MG63 (cell line): ENCODE data around the gene KRT13. TPM values are rescaled to one million over a fixed set of nuclear protein-coding genes. Genes with fewer than 3 reads are reported as not detected.

ENCODE experiments used
- DNase-seq: peaks from one replicate; pipeline ENCODE4 v3.0.0-alpha.2; 2020
- H3K27me3 ChIP-seq: fragments of 250-450 bp; sonication (Bioruptor Pico); 2 replicates; pipeline ENCODE4 v1.5.1; 2020; ENCODE audit warnings: mild to moderate bottlenecking, moderate library complexity
- H3K36me3 ChIP-seq: fragments of 250-450 bp; sonication (Bioruptor Pico); 2 replicates; pipeline ENCODE4 v1.5.1; 2020; ENCODE audit warnings: mild to moderate bottlenecking, moderate library complexity
- H3K4me3 ChIP-seq: fragments of 250-450 bp; sonication (Bioruptor Pico); 2 replicates; pipeline ENCODE4 v1.5.1; 2020; ENCODE audit warnings: mild to moderate bottlenecking, moderate library complexity
- H3K9me3 ChIP-seq: fragments of 250-450 bp; sonication (Bioruptor Pico); 2 replicates; pipeline ENCODE4 v1.5.1; 2020; ENCODE audit warnings: mild to moderate bottlenecking, moderate library complexity
- total RNA-seq: library from RNA; depleted of rRNA; stranded (reverse); fragments of >200 nt; shearing (Covaris generic); gene quantifications from 2 replicates; pipeline ENCODE4 v1.2.3, GENCODE V29; 2014; ENCODE audit warnings: low replicate concordance

KRT13 gene
- total RNA-seq, 1 experiment from 2014 or later, result 4.0 TPM

DNA sequence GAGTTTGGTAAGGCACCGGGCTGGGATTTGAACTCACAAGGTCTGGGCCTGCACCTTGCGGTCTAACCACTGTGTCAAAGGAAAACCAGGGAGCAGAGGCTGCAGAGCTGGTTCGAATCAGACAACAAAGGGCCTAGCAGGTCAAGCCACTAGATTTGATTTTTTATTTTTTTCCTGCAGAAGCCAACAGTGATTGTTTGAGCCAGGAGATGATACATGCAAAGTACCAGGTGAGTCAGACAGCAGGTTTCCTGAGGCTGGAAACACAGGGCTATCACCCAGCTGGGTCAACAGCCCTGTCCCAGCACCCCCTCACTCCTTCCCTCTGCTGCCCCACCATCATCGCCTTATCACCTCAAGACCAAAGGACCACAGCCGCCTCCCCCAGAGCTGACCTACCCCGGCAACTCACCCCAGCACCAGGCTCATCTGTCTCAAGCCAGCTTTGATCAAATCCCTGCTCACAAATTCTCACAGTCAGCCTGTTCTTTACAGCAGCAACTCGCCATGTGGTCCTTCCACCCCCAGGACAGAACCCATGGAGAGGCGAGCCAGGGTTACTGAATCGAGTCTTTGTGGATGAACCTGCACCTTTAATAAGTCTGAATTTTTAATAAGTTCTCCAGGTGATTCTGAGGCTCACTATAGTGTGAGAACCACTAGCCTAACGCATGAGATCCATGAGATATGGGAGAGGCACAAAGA is 35.7 kb upstream of the KRT13 start:
- peak; percentile 28 for DNase-seq
- Histone ChIP-seq H3K36me3 (no peaks in the 10 kb centered on the region), H3K4me3 (no peak overlapping the region), H3K27me3 (no peaks in the 10 kb centered on the region), H3K9me3 (no peaks in the 10 kb centered on the region)

DNA sequence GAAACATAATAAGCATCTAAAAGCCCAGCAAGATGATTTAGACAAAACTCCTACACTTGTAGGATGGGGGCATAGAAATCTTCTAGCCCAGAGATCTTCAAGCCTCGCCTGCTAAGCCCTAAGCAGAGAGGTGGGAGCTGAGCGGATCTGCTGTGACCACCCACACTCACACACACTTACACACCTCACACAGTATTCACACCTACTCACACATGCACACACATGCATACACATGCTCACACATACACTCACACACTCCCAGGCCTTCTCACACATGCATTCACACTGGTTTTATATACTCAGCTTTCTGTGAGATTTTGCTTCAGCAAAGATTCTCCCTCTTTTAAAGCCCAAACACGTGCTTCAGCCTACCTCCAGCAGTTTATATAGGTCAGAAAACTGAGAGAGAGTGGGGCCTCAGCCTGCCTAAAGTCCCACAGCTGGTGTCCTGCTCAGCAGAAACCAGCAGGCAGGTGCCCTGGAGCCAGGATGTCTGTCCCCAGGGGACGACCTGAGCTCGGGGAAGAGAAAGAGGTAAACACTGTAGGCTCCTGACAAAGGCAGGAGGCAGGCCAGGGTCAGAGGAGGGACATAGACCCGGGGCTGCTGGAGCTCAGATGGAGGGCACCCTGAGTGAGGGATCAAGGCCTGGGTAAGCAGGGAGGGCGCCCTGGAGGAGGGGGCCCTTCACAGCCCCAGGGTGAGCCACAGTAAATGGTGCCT is 34.7 kb upstream of the KRT13 start:
- Histone ChIP-seq H3K36me3 (no peaks in the 10 kb centered on the region), H3K27me3 (no peaks in the 10 kb centered on the region), H3K9me3 (no peaks in the 10 kb centered on the region)

DNA sequence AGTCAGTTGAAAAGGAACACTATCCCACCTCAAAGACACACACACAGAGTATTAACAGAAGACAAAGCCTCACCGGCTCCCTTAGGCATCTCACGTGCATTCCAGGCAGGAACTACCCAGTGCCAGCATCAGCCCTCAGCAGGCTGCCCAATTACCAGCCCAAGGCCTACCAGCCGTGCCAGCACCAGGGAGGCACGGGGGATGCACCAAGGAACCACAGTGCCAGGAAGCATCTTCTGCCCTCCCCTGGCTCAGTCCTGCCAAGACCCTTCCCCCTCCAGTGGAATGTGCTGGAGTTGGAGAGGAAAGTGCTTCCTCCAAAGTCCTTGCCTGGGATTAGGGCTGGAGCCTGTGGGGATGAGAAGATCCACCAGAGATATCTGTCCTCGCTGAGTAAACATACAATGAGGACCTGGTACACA is 33.7 kb upstream of the KRT13 start:
- H3K36me3 ChIP-seq, result no peaks in the 10 kb centered on the region
- H3K4me3 ChIP-seq, result no peak overlapping the region
- no peaks in the 10 kb centered on the region for H3K27me3 ChIP-seq
- DNase-seq, result peak; percentile 99
- no peaks in the 10 kb centered on the region for H3K9me3 ChIP-seq

More for the DNA sequence above, 34.7 kb upstream of the KRT13 start:
- no peak overlapping the region for H3K4me3 ChIP-seq
- DNase-seq, result no peak

DNA sequence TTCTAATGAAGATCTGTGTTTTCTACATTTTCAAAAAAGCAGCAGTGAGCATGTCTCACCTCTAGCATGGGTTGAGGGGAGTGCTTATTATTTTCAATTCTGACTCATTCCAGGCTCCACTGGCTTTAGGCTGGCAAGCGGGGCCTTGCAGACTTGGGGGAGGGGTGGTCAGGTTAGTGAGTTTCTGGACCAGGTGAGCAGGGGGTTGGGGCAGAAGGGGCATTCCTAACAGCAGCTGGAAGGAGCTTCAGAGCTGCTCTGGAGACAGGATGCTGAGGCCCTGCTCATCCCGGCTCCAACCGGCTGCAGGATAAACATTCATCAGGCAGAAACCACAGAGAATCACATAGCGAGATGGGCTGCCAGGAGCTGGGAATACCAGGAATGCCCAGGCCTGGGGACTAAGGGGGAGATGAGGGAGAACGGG is 33.2 kb upstream of the KRT13 start:
- Histone ChIP-seq H3K4me3 (no peak overlapping the region), H3K9me3 (no peaks in the 10 kb centered on the region), H3K27me3 (no peaks in the 10 kb centered on the region), H3K36me3 (no peaks in the 10 kb centered on the region)
- DNase-seq, result peak; percentile 91

DNA sequence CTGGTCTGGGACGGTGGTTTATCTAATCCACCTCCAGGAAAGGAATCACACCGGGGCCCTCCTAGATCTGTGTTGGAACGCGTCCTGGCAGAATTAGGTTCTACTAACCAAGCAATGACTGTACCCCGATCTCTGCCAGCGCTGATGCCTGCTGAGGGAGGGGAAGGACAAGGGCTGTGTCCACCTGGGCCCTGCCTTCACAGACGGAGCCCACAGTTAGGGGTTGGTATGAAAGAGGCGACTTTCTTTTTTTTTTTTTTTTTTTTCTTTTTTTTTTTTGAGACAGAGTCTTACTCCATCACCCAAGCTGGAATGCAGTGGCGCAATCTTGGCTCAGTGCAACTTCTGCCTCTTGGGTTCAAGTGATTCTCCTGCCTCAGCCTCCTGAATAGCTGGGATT is 32.6 kb upstream of the KRT13 start:
- H3K9me3 ChIP-seq, result no peaks in the 10 kb centered on the region
- peak; percentile 91 for DNase-seq
- H3K36me3 ChIP-seq, result no peaks in the 10 kb centered on the region
- H3K4me3 ChIP-seq, result no peak overlapping the region
- H3K27me3 ChIP-seq, result no peaks in the 10 kb centered on the region

DNA sequence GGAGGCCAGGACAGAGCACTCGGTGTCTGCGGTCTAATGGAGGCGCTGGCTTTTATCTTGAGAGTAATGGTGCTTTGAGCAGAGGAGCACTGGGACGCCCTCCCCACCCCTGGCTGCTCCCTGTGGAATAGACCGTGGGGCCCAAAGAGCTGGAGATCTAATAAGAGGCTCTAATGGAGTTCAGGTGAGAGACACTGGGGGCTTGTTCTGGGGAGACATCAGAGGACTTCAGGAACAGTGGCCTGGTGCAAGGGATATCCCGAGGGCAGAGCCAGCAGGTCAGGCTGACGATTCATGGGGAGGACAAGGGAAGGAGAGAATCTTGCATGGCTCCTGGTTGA is 32.2 kb upstream of the KRT13 start:
- Histone ChIP-seq H3K4me3 (no peak overlapping the region), H3K36me3 (no peaks in the 10 kb centered on the region), H3K9me3 (no peaks in the 10 kb centered on the region), H3K27me3 (no peaks in the 10 kb centered on the region)
- DNase-seq, result no peak

DNA sequence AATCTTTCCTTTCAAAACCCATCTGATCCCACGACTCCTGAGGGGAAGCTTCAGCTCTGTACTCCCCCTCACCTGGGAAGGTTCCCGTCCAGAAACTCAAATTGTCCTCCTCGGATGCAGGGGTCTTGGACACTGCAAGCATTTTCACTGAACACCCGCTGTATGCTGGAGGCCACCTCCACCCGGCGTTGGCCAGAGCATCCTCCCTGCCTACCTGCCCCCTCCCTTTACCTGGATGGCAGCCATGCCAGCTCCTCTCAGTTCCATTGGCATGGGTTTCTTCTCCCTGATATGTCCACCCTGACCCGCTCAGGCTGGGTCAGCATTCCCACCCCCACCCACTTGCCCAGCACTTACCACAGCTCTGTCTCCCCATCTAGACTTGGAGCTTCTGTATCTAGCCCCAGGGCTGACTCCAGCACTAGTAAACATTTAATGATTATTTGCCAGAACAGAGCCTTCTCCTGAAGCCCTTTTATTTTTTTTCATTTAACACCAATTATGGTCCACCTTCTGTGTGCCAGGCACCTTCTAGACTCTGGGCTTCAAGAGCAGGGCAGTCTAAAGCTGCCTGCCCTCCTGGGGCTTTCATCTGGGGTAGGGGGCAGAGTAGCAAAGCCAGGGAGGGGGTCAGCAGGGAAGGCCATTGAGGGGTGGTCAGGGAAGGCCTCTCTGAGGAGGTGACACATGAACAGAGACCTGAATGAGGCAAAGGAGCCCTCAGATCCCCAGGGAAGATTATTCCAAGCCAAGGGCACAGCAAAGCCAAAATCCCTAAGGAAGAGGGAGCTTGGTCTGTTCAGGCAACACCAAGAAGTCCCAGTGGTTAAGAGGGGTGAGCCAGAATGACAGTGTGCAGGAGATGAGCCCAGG is 31.6 kb upstream of the KRT13 start:
- no peak overlapping the region for H3K4me3 ChIP-seq
- H3K9me3 ChIP-seq, result no peaks in the 10 kb centered on the region
- H3K27me3 ChIP-seq, result no peaks in the 10 kb centered on the region
- DNase-seq, result no peak
- H3K36me3 ChIP-seq, result no peaks in the 10 kb centered on the region

DNA sequence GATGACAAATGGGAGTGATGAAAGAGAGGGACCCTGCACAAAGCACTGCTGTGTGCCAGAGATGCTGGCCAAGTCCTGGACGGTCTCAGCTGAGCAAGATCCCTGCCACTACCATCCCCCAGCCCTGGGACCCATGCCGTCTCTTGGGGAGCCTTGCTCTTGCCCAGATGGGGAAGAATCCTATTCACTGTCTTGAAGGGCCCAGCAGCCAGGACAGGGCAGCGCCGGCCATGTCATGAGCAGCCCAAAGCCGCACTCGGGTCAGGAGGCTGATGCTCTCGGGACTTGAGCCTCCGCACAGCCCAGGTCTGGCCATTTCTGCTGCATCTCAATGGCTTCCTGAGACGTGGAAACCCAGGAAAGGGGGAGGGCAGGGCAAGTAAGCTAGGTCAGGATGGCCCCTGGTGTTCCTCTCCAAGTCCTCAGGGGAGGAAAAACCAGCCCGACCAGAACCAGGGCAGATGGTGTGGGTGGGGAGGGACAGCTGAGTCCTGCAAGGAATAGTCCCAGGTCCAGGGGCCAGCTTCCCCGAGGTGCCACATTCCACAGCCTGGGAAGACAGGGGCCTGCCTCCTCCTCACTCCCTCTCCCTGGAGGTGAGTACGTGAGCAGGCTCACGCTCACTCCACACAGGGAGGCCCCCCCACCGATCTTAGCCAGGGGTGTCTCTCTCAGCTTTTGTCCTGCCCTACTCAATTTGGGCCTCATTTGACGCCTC is 30.5 kb upstream of the KRT13 start:
- DNase-seq, result no peak
- Histone ChIP-seq H3K9me3 (no peaks in the 10 kb centered on the region), H3K36me3 (no peaks in the 10 kb centered on the region), H3K4me3 (no peak overlapping the region), H3K27me3 (no peaks in the 10 kb centered on the region)

DNA sequence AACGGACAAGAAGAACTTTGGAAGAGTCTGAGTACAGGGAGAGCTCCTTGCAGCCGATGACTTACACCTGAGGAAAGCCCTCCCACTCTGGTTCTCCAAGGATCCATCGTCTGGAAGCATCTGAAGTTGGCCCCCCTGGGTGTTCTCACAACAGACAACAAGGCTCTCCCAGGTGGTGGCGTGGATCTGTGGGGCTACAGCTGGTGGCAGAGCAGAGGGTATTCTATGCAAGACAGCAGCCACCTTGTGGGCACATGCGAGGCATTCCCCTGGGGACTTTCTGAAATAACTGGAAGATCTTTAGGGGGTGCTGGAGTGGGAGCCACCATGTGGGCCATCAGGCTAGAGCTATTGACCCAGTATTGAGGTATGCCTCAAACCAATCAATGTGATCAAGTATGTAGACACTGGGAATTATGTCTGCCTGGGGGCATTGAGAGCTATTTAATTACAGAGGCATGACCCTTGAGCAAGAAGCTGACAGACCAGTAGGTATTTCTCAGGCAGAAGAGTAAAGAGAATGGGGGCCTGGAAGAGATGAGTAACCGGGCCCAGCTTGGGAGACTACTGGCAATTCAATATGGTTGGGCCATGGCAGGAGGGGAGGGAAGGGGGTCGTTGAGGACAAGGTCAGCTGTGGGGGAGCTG is 29.6 kb upstream of the KRT13 start:
- no peak for DNase-seq

DNA sequence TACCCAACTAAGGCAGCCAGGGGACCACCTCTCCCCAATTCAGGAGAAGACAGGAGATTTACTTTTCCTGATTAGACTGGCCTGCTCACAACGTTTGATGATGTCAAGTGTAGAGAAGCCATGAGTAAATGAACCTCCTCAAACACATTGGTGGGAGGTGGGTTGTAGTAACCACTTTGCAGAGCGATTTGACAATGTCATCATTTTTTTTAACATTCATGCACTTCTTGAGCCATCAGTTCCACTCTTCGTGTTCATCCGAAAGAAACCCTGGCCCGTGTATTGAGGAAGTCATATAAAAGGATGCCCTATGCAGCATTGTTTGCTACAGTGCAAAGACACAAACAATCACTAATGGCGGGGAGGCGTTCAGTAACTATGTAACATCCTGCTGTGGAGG is 28.2 kb upstream of the KRT13 start:
- Histone ChIP-seq H3K36me3 (no peaks in the 10 kb centered on the region), H3K4me3 (no peak overlapping the region), H3K9me3 (no peaks in the 10 kb centered on the region), H3K27me3 (no peaks in the 10 kb centered on the region)
- no peak for DNase-seq

More for the DNA sequence above, 29.6 kb upstream of the KRT13 start:
- Histone ChIP-seq H3K27me3 (no peaks in the 10 kb centered on the region), H3K4me3 (no peak overlapping the region), H3K36me3 (no peaks in the 10 kb centered on the region), H3K9me3 (no peaks in the 10 kb centered on the region)

DNA sequence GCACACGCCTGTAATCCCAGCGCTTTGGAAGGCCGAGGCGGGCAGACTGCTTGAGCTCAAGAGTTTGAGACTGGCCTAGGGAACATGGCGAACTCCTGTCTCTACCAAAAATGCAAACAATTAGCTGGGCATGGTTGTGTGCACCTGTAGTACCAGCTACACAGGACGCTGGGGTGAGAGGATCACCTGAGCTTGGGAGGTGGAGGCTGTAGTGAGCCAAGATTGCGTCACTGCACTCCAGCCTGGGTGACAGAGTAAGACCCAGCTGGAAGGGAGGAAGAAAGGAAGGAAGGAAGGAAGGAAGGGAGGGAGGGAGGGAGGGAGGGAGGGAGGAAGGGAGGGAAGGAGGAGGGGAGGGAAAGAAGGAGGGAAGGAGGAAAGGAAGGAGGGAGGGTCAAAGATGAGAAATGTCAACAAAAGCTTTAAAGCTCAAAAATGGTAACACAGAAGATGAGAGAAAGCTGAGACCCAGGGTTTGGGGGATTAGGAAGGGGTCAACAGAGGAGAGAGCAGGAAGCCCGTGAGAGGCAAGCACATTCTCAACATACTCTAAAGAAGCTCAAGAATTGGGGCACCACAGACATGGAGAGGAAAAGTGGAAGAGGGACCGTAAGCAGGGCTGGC is 27.6 kb upstream of the KRT13 start:
- H3K9me3 ChIP-seq, result no peaks in the 10 kb centered on the region
- no peak overlapping the region for H3K4me3 ChIP-seq
- no peaks in the 10 kb centered on the region for H3K36me3 ChIP-seq
- H3K27me3 ChIP-seq, result no peaks in the 10 kb centered on the region
- no peak for DNase-seq

DNA sequence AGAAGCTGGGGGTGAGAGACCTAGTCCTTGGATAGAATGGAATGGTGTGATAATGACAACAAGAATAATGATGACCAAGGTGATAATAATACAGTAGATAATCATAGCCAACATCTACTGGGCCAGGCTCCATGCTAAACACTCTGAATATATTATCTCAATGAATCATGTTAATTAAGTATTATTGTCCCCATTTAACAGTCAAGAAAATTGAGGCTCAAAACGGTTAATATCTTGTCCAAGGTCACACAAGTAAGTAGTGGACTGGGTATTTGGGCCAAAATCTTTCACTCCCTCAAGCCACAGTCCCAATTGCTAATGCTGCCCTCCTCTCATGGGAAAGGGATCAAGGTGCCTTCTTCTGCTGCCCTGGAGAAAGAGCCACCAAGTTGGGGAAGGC is 26.6 kb upstream of the KRT13 start:
- DNase-seq, result no peak
- no peaks in the 10 kb centered on the region for H3K27me3 ChIP-seq
- H3K36me3 ChIP-seq, result no peaks in the 10 kb centered on the region
- H3K9me3 ChIP-seq, result no peaks in the 10 kb centered on the region
- no peak overlapping the region for H3K4me3 ChIP-seq

DNA sequence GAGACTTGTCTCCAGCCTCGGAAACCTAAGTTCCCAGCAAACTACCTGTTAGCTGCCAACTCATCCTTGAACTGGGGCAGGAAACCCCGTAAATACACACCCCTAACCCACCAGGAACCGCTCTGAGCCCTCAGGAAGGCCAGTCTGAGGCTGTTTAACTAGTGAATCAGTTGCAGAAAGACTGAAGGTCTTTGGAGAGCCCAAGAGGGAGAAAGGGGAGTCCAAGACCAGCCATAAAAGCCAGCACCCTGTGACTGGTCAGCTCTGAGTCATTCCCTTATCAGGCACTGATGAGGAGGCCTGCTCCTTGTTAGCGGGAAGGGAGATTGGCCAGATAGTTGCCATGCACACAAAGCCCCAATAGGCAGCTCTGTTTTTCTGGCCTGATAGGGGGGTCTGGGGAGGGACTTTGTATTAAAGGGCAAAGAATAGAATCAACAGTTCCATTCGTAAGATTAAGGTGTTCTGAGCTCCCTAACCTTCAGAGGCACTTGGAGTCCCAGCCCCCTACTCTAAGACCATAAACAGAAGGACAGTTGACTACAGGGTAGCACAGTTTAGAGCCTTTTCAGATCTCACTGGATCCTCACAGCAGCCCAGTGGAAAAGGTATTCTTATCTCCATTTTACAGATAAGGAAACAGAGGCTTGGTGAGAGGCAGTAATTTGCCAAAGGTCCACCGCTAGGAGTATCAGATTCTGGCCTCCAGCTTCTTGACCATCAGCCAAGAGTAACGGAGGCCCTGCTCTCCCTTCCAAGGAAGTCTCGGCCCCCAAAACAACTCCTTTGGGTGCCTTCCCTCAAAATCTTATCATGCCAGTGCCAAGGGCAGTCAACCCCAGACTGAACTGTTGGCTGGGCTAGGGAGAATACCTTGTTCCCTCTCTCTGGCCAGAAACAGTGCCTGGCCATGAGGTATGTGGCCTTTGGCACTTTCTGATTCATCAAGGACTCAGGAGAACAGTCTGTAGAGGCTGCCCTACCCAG is 24.9 kb upstream of the KRT13 start:
- no peak overlapping the region for H3K4me3 ChIP-seq
- H3K9me3 ChIP-seq, result no peaks in the 10 kb centered on the region
- DNase-seq, result peak; percentile 93
- no peaks in the 10 kb centered on the region for H3K36me3 ChIP-seq
- no peaks in the 10 kb centered on the region for H3K27me3 ChIP-seq

DNA sequence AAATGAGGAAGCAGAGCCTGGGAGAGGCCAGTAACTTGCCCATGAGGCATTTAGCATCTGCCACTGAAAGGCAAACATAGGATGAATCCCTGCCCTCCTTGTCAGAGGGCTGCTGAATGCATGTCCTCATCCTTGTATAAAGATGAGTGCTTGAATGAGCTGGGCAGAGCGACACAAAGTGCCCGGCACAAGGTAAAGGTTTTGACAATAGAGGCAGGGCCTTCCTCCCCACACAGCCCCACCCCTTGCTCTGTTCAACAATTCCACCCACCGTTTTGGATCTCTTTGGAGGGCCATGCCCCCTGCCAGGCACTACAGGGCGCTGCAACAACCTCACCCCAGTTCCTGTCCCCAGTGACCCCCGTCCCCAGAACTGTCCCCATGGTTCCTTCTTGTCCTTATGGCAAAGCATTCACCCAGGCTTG is 24.1 kb upstream of the KRT13 start:
- H3K9me3 ChIP-seq, result no peaks in the 10 kb centered on the region
- H3K4me3 ChIP-seq, result no peak overlapping the region
- no peak for DNase-seq
- H3K36me3 ChIP-seq, result no peaks in the 10 kb centered on the region
- no peaks in the 10 kb centered on the region for H3K27me3 ChIP-seq

DNA sequence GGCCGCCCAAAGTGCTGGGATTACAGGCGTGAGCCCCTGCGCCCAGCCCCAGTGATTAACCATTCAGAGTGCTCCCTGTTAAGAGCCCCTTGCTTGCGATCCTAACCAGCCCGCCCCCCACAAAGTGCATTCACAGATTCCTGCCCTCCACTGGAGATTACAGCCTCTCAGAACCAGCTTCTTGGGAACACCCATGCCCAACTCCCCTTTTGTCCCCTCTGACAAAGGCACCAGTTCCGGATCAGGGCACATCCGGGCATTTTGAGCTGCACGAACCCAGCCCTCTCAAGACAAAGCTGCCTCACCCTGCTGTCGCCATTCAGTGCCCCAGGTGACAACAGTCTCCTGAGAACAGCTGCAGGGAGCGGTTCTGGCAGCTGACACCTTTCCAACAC is 23.5 kb upstream of the KRT13 start:
- Histone ChIP-seq H3K9me3 (no peaks in the 10 kb centered on the region), H3K27me3 (no peaks in the 10 kb centered on the region), H3K4me3 (no peak overlapping the region), H3K36me3 (no peaks in the 10 kb centered on the region)
- DNase-seq, result no peak
